ENCODE results near the gene PRKCD. TPM values are rescaled to one million over a fixed set of nuclear protein-coding genes. Genes with fewer than 3 reads are reported as not detected.

Gene PRKCD
- total and polyA plus RNA-seq, 2 of the 4 experiments (the other 2 are of a cell fraction): 4.3 to 19.0 TPM

- H3K36me3 ChIP-seq (ENCODE audit: control insufficient read depth, insufficient read depth, low read length): no peaks in the 10 kb centered on the region
- no peaks in the 10 kb centered on the region for H3K9me3 ChIP-seq (ENCODE audit: control insufficient read depth, insufficient read depth, low read length)
- H3K27me3 ChIP-seq (ENCODE audit: control insufficient read depth, insufficient read depth, low read length): no peaks in the 10 kb centered on the region
- ATAC-seq (ENCODE audit: low read depth) (peak; percentile 69), DNase-seq (peak; percentile 67)
- peak overlapping the region; percentile 35 for H3K14ac ChIP-seq (replicated peaks; ENCODE audit: low read depth, low read length)
- ChIA-PET POLR2A (ENCODE audit: unreplicated experiment) (no interaction called here), CTCF (interaction anchor here (0.6 kb wide), 1 partner anchor 74 kb away, joined by 5 read pairs; no protein-coding TSS in a partner anchor)
- peaks cover 3% of the 10 kb centered on the region; the same call in 1 of the 2 replicates for H4K20me1 ChIP-seq (ENCODE audit: insufficient read depth, low read length)
- 0 out of 2 replicates have a peak overlapping the region, but pooled peaks have one; percentile 14 for H3K23ac ChIP-seq (ENCODE audit: low read depth, low read length)
- peak overlapping the region; percentile 73 for H2AK9ac ChIP-seq (replicated peaks; ENCODE audit: low read depth, low read length, poor library complexity)
- H2BK15ac ChIP-seq (ENCODE audit: low read depth, low read length): peak overlapping the region; percentile 17; the same call in 2 of the 3 replicates
- H2AFZ ChIP-seq (replicated peaks; ENCODE audit: low read length, poor library complexity): peak overlapping the region; percentile 85
- H3K9ac ChIP-seq (ENCODE audit: low read depth, low read length): no peak overlapping the region
- H4K8ac ChIP-seq (ENCODE audit: low read depth in 2 of 2, low read length in 2 of 2): peak overlapping the region; percentile 29 to 80; a peak in 3 of 4 replicates
- H3K18ac ChIP-seq (ENCODE audit: low read depth, low read length): peak overlapping the region; percentile 1; the same call in 1 of the 2 replicates
- H3K4me1 ChIP-seq (ENCODE audit: control insufficient read depth, insufficient read depth, low read length): peaks cover 15% of the 10 kb centered on the region
- H3K4me2 ChIP-seq (ENCODE audit: low read depth, low read length): no peak overlapping the region; the same call in 1 of the 2 replicates
- H2BK20ac ChIP-seq (ENCODE audit: low read depth, low read length): peak overlapping the region; percentile 18; the same call in 1 of the 2 replicates
- 53% methylated on average over 4 of the region's 6 CpGs; no CpG with 5 or more reads in 1 of the 2 experiments for WGBS, 2 experiments (ENCODE audit: extremely low coverage in 2 of 2, insufficient read length in 1 of 2)
- intact Hi-C loops (cut with micrococcal nuclease) (no loop called here), dilution Hi-C loops (cut with HindIII; ENCODE audit: low sequenced_read_pairs, unreplicated experiment) (no loop called here), in situ Hi-C loops (cut with MboI; ENCODE audit: low sequenced_read_pairs) (no loop called here)
- no peak overlapping the region for H4K5ac ChIP-seq (ENCODE audit: low read depth, low read length)
- H3K4me3 ChIP-seq (ENCODE audit: insufficient read depth, low read depth, low read length): no peak overlapping the region
- H3K56ac ChIP-seq (ENCODE audit: extremely low read depth, insufficient read depth, low read length): no peak overlapping the region
- no TSS peak for BruUV-seq (replicated peaks)
- 0 out of 4 replicates have a peak, but pooled peaks cover 0 to 6% of the 10 kb centered on the region in 2 experiments for H3K79me1 ChIP-seq (ENCODE audit: low read depth in 1 of 2, low read length in 2 of 2)
- no peak for TF ChIP-seq BHLHE40 (IDR thresholded peaks at IDR 0.05; ENCODE audit: low read depth, low read length)
- peak; percentile 45; the same call in 1 of the 2 replicates for TF ChIP-seq CEBPB (IDR thresholded peaks at IDR 0.05; ENCODE audit: low read depth, low read length)
- peaks cover 14% of the 10 kb centered on the region for H3K9me1 ChIP-seq (ENCODE audit: insufficient read depth, low read length)
- H3K4ac ChIP-seq (ENCODE audit: low read depth, low read length): peak overlapping the region; percentile 57
- H2AK5ac ChIP-seq (ENCODE audit: low read depth, low read length): peak overlapping the region; percentile 78
- peak overlapping the region; percentile 25 for H2BK120ac ChIP-seq (ENCODE audit: low read depth, low read length)
- H2BK5ac ChIP-seq (ENCODE audit: low read depth, low read length, poor library complexity, severe bottlenecking): peak overlapping the region; percentile 48
- H4K91ac ChIP-seq (ENCODE audit: insufficient read depth, low read depth, low read length): peak overlapping the region; percentile 7; the same call in 1 of the 2 replicates
- peak overlapping the region; percentile 53; the same call in 1 of the 2 replicates for H3K27ac ChIP-seq (ENCODE audit: insufficient read depth, low read length)
Measured at GRCh38 chr3:53139906-53140846, 20.8 kb upstream of the PRKCD start.

Data from IMR-90 (cell line).